ENCODE data around the gene ALPI.

Gene ALPI

DNA sequence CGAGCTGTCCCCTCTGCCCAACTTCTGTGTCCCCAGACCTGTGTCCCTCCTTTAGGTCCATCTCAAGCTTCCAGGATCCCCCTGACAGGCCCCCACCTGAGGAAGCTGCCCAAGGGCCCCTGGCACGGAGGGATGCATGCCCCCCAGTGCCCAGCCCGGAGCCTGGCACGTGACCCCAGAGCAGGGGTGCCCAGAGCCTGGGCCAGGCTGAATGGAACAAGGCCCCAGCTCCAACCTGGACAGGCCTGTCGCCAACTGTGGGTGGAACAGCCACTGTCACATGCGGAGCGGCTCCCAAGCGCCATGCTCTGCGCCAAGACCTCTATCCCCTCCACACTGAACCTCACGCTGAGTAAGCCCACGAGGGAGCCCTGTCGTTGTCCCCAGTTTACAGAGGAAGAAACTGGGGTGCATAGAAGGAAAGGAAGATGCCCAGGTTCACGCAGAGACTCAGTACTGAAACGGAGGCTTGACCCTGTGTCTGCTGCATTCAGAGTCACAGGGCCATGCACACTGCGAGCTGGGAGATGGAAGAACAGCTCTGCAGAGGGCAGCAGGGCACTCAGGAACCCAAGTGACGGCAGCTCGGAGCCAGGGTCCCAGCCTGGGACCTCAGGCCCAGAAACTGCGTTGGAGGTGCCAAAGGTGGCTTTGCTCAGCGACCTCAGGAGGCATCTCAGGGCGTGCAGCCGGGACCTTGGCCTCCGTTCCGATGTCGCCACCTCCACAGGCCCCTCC lies 37.2 kb downstream of the ALPI start:
- no peak for DNase-seq (ENCODE audit: low read depth)
- no peak overlapping the region for H3K4me3 ChIP-seq (ENCODE audit: control insufficient read depth, low read depth, low read length)
- no peak for TF ChIP-seq CTCF (IDR thresholded peaks at IDR 0.05; ENCODE audit: control insufficient read depth, insufficient read depth, low read depth, low read length, missing control alignments)

DNA sequence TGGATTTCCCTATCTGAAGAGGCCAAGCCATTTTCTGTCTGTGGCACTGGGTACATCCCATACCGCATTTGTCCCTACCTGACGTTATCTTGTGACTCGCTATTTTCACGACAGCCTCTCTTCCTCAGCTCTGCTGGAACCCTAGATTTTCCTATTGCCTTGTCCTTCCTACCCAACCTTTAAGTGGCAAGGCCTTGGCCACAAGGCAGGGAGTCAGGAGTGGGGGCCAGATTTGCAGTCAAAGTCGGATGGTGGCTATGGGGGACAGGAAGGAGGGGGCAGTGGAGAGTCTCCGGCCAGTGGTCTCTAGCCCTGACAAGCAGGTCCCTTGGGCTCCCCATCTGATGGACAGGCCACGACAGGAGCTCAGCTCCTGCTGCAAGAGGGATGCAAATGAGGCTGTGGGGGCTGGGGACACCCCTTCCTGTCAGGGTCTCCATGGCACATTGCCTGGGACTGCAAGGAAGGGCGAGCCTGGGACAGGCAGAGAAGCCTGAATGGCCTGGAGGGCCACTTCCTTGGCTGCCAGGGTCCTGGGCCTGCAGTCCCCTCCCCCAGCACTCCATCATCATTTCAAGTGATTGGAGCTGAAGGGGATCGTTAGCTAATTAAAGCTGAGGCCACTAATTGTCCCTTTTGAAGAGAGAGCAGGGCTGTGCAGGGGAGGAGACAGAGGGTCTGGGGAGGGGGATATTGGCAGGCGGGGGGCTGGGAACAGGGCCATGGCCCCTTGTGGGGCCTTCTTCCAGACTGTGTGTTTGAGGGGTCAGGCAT lies 37.9 kb downstream of the ALPI start:
- no peak overlapping the region for H3K4me3 ChIP-seq (ENCODE audit: control insufficient read depth, low read depth, low read length)
- DNase-seq (ENCODE audit: low read depth), result no peak
- TF ChIP-seq CTCF (IDR thresholded peaks at IDR 0.05; ENCODE audit: control insufficient read depth, insufficient read depth, low read depth, low read length, missing control alignments), result no peak

DNA sequence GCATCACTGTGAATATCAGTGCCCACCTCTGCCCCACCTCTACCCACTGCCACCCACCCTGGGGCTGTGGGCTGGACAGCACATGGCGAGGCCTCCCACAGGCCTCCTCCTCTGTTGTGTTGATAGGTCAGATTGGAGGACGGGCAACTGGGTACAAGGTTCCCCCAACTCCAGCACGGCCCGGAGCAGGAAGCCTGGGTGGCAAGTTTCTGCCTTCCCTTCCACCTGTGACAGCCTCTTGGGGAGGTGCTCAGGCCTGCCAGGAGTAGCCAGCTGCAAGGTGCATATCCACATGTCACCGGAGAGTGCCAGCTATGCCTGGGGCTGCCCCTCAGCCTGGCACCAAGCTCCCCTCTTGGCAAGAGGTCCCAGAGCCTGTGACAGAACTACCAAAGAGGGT lies 38.6 kb downstream of the ALPI start:
- no peak for DNase-seq (ENCODE audit: low read depth)
- TF ChIP-seq CTCF (IDR thresholded peaks at IDR 0.05; ENCODE audit: control insufficient read depth, insufficient read depth, low read depth, low read length, missing control alignments), result no peak
- no peak overlapping the region for H3K4me3 ChIP-seq (ENCODE audit: control insufficient read depth, low read depth, low read length)

DNA sequence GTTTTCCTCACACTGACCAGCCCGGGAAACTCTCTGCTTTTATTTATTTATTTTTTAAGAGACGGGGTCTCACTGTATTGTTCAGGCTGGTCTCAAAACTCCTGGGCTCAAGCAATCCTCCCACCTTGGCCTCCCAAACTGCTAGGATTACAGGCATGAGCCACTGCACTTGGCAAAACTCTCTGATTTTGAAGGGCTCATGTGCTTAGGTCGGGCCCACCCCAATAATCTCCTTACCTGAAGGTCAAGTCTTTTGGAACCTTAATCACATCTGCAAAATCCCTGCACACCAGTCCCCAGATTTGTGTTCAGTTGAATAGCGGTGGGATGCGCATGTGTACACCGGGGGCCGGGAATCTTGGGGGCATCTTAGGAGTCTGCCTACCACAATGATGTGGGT lies 39.3 kb downstream of the ALPI start:
- H3K4me3 ChIP-seq (ENCODE audit: control insufficient read depth, low read depth, low read length), result no peak overlapping the region
- no peak for TF ChIP-seq CTCF (IDR thresholded peaks at IDR 0.05; ENCODE audit: control insufficient read depth, insufficient read depth, low read depth, low read length, missing control alignments)
- no peak for DNase-seq (ENCODE audit: low read depth)

- TF ChIP-seq CTCF (IDR thresholded peaks at IDR 0.05; ENCODE audit: control insufficient read depth, insufficient read depth, low read depth, low read length, missing control alignments), result no peak
- DNase-seq (ENCODE audit: low read depth), result no peak
- H3K4me3 ChIP-seq (ENCODE audit: control insufficient read depth, low read depth, low read length), result no peak overlapping the region
Measured at GRCh38 chr2:232496501-232497270, 40.7 kb downstream of the ALPI start.

DNA sequence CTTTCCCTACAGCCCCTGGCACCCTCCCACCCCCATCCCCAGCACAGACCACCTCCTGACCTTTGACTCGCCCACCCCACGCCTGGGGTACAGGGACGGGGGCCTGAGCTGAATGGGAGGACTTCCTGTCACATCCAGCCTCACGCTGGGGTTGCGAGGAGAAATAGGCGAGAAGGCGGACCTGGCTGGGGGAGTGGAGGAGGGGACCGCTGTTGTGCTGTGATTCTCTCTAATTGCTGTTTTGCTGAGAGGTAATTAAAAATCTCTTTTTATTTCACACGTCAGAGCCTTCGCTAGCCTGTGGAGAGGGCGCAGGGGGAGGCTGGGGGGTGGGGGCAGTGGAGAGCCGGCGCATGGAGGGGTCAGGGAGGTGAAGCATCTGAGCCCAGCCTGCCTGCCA lies 41.4 kb downstream of the ALPI start:
- TF ChIP-seq CTCF (IDR thresholded peaks at IDR 0.05; ENCODE audit: control insufficient read depth, insufficient read depth, low read depth, low read length, missing control alignments), result no peak
- no peak overlapping the region for H3K4me3 ChIP-seq (ENCODE audit: control insufficient read depth, low read depth, low read length)
- DNase-seq (ENCODE audit: low read depth), result no peak

All from AG09309 (cell line).